GM21423 (cell line): ENCODE data around the gene ALOXE3.

Source experiments
- ATAC-seq: cut with Tn5 transposase; IDR thresholded peaks from one replicate; pipeline ENCODE4 v1.9.1; 2021; ENCODE audit warnings: mild to moderate bottlenecking, moderate library complexity; ENCODE audit not compliant: unreplicated experiment

Gene ALOXE3

DNA sequence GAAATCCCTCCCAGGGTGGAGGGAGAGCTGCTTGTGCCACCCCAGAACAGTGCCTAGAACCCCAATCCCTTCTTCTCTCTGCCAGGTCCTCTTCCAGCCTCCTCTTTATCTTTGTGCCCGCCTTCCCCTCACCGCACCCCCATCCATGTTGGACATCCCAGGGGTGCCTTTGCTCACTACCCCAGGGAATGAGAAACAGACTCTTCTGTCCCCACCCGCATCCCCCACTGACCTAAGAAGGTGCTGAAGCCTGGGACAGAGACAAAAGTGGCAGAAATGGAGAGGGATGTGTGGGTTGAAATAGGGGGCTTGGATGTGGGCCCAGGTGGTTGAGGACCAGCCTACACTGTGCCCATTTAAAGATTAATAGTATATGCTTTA is 62.5 kb downstream of the ALOXE3 start:
- no peak for ATAC-seq

GRCh38 chr17:8053600-8053999 is 64.7 kb downstream of the ALOXE3 start:
- no peak for ATAC-seq

DNA sequence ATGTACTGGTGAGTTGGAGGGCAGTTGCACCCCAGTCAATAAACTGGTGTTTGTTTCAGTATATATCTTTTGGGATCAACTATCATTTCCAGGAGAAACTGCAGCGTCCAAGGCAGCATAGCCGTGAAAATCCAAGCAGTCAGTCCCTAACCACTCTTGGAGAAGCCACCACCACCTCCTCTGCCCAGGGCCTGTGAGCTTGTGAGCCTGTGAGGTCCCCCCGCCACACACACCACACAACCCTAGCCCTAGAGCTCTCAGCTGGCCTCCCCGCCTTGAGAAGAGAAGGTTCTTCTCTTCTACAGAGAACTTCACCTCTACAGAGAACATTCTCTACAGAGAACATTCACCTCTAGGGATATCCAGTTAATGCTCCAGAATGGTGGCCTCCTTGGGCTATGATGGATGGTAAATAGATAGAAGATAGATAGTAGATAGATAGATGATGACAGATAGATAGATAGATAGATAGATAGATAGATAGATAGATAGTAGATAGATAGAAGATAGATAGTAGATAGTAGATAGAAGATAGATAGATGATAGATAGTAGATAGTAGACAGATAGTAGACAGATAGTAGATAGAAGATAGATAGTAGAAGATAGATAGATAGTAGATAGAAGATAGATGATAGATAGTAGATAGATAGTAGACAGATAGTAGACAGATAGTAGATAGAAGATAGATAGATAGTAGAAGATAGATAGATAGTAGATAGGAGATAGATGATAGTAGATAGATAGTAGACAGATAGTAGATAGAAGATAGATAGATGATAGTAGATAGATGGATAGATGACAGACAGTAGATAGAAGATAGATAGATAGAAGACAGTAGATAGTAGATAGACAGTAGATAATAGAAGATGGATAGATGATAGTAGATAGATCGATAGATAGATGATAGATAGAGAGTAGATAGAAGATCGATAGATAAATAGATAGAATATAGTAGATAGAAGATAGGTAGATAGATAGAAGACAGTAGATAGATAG is 65.8 kb downstream of the ALOXE3 start:
- ATAC-seq = no peak

DNA sequence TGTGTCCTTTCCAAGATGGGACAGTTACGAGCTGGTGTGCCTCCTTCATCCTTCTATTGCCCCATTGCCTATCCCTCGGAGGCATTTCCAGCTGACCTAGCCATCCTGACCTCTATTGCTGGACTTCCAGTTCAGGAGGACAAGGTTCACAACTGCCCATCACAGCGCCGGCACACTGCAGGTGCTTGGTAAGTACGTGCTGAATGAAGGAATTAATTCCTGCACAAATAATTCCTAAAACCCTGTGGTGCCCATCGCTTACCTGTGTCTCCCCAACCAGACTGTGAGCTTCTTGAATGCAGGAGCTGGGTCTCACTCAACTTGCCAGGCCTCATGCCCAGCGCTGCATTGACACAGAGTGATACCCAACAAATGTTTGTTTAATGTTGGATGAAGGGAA is 66.5 kb downstream of the ALOXE3 start:
- ATAC-seq = no peak

- no peak for ATAC-seq
Observed at GRCh38 chr17:8048736-8049135, 69.6 kb downstream of the ALOXE3 start.

GRCh38 chr17:8048236-8048635 is 70.1 kb downstream of the ALOXE3 start:
- ATAC-seq = no peak

GRCh38 chr17:8047769-8048110 is 70.6 kb downstream of the ALOXE3 start:
- no peak for ATAC-seq

DNA sequence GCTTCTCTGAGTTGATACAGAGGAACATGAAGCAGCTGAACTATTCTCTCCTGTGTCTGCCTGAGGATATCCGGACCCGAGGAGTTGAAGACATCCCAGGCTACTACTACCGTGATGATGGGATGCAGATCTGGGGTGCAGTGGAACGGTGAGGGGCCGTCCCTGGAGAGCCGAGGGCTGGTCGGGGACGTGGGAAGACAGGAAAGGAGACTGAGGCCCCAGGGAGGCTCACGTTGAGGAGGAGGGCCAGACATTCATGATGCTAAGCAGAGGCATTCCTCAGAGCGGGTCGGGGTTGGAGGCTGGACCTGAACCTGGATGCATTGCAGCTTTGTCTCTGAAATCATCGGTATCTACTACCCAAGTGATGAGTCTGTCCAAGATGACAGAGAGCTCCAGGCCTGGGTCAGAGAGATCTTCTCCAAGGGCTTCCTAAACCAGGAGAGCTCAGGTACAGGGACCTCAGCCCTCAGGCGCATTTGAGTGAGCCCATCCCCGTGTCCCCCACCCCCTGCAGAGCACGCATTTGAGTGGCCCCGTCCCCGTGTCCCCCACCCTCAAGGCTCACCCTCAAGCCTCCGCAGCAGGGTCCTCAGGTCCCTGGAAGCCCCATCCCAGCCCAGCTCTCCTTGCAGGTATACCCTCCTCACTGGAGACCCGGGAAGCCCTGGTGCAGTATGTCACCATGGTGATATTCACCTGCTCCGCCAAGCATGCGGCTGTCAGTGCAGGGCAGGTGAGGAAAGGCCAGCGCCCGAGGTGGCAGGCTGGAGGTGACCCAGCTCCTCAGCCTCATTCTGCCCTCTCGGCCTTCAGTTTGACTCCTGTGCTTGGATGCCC is 71.2 kb downstream of the ALOXE3 start:
- no peak for ATAC-seq

DNA sequence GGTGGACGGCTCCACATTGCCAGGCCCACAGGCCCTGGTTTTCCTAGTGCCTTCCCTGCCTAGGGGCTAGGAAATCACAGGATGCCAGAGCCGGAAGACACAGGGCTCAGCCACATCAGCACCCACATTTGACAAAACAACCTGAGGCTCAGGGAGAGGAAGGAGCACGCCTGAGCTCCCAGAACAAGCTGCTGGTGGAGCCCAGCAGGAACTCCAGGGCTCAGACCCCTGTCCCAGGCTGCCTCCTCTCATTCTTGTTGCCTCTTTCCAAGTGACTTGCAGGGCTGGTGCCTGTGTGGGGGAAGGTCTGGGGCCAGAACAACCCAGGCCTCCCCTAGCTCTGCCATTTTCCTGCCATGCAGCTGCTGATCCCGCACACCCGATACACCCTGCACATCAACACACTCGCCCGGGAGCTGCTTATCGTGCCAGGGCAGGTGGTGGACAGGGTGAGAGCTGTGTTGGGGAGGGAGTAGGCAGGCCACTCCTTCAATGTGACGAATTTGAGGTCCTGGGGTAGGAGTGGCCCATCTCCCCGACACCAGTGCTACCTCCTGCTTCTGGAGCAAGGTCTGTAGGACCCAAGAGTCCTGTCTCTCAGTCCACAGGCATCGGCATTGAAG is 71.9 kb downstream of the ALOXE3 start:
- no peak for ATAC-seq
